Dedifferentiated amniotic fluid mesenchymal stem cell (primary cell): ENCODE measurements around the gene SIK3.
"Not testable (repeated sequence)": the region's sequence is repeated elsewhere in the genome, so short reads cannot be mapped to it uniquely, and the experiment has no call there.

Experiments used
- DNase-seq: peaks from one replicate; pipeline ENCODE4 v3.0.0-alpha.2; 2016; ENCODE audit errors: extremely low spot score

The SIK3 gene

DNA sequence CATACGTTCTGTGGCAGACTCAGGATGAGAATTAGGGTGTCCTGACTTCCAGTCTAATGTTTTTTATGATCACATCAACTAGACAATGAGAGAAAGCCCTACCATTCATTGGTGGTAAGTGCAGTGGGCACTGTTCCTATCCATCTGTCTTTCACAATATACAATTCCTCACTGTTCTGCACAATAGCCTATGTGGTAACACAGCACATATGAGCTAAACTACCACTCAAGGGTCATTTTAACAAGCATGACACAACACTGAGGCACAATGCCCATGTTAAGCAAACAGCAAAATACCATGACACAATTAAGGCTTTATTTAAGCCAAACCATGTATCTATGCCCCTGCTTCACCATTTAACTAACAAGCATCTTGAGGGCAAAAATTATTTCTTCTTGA, 52.3 kb downstream of the SIK3 start:
- DNase-seq = no peak

DNA sequence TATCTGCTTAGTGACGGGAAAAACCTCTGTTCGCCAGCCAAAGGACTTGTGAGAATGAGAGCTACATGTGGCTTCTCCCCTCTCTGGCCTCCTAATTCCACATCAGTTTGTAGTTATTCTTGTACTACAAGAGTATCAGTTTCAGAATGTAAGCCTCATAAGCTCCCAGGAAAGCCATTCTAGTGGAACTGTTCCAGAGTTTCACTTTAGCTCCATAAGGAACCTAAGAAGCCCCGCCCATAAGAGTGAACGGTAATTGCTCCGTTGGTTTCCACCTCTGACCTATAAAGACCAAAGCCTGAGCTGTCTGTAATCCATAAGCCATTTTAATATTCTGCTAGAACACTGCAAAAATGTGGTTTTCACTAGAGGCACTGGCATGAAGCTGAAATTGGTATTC, 53.0 kb downstream of the SIK3 start:
- DNase-seq = peak; percentile 55

DNA sequence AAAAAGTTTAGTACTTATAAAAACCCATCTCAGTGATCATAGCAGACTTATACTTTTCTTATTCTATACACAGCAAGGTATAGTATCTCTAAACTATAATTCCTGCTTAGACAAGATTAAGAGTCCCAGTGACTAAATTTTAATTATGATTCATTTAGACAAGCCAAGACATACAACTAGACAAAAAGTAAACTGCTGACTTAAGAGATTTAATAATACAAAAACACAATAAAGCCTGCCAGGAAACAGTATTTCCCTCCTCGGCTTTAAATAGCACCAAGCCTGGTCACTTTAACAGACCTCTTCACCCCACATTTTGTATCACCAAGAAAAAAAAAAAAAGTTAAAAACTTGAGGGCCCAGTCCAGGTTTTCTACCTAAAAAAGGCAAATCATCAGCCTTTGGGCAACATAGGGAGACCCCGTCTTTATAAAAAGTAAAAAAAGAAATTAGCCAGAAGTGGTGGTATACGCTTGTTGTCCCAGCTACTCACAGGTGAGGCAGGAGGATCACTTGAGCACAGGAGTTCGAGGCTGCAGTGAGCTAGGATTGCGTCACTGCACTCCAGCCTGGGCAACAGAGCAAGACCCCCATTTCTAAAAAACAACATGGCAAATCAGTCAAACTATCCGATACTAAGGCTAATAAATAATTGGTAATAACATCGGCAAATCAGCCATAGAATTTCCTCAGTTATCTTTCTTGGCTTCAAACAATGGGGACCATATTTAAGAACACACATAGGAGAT, 53.8 kb downstream of the SIK3 start:
- DNase-seq = no peak

DNA sequence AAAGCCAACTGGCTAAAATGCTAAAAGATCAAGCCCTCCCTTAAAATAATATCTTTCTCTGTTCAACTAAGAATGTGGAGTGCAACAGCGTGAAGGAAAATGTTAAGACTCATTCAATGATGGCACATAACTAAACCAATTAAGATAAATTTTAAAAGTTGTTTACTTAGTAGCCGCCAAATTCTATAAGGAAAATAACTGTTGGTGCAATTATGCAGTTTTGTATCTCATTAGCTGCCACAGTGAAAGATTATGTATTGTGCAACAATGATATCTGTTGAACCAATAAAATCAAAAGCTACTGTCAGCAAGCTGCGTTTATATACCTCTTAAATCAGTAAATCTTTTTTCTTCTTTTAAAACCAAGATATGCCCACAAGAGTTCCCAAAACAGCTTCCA, 55.5 kb downstream of the SIK3 start:
- DNase-seq = no peak

DNA sequence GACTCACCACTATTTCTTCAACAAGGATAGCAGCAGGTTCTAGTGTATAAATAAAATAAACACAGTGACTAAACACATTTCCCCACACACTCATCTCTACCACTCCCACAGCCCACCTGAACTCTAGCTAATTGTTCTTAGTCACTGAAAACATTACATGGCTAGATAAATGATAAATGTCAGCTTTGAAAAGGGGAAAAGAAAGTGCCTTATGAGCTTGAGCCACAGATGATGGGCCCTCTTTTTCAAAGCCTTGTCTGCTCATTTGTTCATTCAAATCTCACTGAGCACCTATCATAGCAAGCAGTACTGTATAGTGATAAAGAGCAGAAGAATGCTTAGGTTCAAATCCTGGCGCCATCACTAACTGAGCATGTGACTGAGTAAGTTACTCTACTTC, 58.3 kb downstream of the SIK3 start:
- DNase-seq = no peak

DNA sequence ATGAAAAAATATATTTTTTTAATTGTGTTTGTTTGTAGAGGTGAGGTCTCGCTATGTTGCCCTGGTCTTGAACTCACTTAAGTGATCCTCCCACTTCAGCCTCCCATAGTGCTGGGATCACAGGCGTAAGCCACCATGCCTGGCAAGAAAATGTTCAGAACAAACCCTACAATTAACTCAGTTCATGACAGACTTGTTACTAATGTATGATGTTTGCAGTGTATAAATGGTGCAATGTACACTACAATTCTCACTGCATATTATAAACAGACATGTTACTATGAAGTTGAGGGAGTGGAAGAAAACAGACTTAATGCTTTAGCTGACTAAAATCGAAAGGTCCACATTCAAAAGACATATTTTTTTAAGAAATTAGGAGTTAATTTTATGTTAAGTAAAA, 59.0 kb downstream of the SIK3 start:
- DNase-seq = no peak

DNA sequence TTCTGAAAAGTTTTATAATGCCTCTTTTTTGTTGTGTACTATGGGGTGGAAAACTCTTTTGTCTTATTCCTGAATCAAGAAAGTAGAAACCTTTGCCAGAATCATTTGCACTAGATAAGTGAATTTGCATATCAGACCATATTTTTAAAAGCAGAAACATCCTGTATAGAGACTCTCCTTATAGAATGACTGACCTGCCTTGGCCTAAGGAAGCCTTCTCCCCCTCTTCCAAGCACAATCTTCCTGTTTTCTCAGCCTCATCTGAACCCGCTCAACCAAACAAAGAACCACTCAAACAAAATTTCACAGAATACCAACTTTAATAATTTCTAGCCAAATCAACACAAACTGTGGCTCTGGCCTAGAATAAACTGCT, 60.3 kb downstream of the SIK3 start:
- no peak for DNase-seq

DNA sequence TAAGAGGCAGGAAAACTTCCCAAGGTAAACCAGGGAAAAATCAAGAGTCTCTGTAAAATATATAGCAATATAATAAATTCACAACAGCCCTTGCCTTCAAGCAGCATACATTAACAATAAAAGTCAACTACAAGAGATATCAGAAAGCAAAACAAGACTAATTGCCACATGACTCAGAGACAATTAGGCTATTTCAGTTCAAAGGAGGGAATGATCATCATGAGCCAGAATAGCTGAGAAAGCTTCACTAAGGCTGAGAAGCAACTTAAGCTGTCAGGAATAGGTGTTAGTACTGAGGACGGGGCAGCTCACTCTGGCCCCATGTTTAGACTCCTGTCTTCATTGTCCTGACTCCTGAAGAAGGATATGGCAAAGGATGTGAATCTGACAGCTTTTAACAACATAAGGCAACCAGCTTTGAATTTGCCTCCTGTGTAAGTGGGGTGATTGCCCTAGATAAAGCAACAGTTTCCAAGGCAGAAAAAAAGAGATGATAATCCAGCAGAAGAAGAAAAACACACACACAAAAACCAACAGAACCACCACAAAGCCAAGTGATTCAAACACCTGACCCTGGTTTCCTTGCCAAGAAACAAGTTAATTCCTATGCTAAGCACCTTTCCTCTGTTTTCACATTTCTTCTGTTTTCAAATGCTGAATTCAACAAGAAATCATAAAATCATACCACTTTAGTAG, 60.8 kb downstream of the SIK3 start:
- DNase-seq = no peak

DNA sequence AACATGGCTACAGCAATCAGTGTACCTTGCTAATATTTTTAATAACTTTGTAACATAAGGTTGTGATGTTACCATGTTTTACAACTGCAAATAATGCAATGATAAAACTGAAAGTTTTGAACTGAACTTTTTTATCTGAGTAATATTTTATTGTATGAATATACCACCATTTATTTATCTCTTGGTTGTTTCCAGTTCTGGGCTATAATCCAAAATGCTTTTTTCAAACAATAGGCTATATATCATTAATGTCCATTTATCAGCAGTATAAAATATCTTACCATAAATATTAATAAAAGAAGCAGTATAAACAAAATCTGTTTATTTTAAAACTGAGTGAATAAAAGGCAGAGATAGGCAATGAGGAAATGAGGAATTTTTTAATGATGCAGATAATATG, 63.3 kb downstream of the SIK3 start:
- no peak for DNase-seq

DNA sequence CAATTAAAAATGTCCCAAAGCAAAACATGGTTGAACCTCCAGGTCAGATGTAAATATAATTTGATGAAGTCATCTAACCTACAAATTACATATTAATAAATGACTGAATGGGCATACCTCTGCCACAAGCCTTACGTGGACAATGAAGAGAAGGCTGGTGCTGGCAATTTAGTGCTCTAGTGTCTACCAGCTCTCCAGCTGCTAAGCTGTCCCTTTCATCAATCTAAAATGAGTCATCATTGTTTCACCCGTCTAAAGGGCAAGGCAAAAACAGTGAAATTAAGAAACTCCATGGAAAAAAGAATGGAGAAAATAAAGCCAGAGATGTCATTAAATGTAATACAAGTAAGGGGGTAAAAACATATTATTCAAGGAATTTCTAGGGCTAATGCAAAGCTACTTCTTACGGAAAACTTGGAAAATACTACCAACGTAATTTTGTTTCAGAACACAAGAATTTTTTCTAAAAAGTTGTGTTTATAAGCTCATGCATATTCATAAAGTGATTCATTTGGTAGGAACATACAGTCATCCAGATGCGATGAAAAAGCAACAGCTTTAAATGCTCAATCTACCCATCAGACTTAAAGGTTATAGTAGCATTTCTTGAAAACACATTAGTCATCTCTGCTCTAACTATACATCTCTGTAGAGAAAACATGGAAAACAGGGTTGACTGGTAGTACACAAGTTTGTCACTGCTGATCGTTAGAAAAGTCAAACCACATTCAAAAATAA, 71.5 kb downstream of the SIK3 start:
- DNase-seq = peak; percentile 51

DNA sequence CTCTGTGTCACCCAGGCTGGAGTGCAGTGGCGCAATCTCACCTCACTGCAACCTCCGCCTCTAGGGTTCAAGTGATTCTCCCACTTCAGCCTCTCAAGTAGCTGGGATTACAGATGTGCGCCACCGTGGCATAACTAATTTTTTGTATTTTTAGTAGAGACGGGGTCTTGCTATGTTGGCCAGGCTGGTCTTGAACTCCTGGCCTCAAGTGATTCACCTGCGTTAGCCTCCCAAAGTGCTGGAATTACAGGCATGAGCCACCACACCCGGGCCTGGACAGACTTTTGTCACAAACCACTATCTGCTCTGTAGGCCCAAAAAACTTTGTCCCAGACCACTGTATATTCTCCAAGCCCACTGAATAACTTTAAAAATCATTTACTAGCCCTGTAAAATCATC, 74.5 kb downstream of the SIK3 start:
- DNase-seq = not testable (repeated sequence)

DNA sequence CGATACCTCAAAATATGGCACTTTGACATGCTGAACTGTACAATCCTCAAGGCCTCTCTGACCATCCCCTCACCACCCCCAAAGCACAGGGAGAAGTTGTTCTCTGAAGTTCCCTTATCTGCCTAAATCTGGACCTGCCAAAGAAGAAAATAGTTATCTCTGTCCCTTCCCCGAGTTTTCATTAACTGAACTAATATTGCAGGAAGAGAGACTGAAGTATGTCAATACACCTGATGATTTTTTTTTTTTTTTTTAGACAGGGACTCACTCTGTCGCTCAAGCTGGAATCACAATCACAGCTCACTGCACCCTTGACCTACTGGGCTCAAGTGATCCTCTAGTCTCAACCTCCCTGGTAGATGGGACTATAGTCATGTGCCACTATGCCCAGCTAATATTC, 75.0 kb downstream of the SIK3 start:
- DNase-seq = no peak

DNA sequence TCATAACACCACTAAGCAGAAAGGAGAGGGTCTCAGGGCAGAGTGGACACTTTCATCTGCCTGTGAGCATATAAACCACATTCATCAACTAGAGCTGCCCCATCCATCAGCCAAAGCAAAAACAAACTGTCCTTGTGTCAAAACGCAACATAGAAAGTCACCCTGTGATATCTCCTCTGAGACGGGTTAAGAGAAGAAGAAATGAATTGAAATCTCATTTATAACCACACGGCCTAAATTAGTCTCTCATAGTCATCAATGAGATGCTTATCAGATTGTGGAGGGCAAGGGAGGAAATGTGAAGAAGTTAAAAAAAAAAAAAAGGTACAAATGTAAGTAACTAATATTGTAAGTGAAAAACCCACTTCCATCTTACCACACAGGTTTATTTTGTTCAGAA, 75.7 kb downstream of the SIK3 start:
- DNase-seq = no peak

DNA sequence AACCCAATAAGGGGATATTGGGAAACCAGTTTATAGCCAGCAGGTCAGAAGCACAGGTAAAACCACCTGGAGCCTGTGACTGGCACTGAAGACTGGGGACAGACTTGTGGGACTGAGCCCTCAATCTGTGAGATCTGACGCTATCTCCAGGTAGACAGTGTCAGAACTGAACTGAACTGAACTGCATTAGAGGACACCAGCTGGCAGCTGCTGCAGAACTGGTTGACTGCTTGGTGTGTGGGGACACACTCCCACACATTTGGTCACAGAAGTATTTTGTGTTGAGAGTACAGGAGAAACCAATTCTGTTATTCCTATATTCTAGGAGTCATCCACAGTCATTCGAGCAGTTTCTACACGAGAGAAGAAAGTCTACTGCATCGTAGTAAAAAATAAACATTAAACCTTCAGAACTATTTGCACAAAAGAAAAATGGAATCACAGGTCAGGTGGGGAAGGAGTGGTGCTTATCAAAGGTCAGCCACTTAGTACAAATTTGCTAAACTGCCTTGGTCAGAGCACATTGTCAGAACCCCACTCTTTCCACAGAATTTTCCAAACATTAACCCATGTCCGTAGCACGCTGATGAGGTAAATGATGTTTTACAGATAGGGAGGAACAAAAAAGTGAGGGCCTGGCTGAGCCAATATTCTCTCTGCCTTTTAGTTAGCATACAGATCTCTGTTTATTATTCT, 77.2 kb downstream of the SIK3 start:
- DNase-seq = no peak

DNA sequence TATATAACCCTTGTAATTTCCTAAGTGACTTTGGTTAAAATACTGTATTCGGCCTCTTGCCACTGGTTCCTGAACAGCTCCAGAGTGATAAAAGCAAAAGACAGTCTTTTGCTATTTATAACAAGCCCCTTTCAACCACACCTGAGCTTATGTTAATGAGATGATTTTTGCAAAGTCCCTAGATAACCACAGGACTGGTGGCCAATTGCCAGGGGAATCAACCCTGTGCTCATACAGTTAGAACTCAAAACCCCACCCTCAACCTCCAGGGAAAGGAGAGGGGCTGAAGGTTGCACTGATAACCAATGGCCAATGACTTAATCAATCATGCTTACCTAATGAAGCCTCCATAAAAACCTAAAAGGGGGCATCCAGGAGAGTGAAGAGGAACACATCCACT, 77.9 kb downstream of the SIK3 start:
- no peak for DNase-seq

DNA sequence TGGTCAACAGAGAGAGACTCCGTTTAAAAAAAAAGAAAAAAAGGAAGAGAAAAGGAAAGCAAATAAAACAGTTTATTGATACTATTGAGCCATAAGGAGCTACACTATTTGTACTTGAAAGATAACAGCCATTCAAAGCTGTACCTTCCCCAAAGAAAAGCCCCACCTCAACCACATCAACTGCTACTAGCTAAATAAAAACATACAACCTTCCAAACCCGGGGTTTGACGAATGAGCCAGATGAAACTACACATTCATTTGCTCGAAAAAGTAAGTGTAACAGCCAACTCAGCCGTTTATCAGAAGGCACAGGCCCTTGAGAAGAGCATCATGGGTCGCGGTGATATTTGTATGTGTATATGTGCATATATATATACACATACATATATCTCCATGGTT, 78.4 kb downstream of the SIK3 start:
- DNase-seq = no peak

DNA sequence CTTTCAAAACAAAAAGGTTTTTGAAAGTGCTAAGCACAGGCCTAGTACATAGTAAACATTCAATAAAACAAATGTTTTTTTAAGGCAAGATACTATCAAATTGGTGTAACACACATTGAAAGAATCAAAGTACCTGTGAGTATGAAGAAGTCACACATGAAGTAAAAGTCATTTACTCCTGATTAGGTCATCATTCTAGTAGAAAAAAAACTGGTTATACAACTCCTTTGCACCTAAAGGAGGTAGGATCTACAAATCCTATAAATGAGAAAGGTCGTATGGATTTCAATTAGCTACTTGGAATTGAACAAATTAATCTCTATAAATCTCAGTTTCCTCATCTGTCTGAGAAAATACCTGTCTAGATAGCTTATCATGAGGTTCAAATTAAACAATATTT, 80.8 kb downstream of the SIK3 start:
- DNase-seq = no peak

DNA sequence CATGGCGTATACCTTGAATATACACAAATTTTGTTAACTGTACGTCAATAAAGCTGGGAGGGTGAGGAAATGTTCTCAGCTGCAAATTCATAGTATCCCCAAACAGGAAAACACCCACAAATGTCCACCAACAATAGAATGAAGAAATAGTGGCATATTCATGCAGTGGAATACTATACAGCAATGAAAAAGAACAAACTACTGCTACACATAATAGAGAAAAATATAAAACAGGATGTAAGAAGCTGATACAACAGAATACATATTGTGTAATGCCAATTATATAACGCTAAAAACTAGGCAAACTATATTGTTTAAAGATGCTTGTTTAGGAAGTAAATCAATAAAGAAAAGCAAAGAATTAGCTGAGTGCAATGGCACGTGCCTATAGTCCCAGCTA, 81.5 kb downstream of the SIK3 start:
- DNase-seq = no peak

DNA sequence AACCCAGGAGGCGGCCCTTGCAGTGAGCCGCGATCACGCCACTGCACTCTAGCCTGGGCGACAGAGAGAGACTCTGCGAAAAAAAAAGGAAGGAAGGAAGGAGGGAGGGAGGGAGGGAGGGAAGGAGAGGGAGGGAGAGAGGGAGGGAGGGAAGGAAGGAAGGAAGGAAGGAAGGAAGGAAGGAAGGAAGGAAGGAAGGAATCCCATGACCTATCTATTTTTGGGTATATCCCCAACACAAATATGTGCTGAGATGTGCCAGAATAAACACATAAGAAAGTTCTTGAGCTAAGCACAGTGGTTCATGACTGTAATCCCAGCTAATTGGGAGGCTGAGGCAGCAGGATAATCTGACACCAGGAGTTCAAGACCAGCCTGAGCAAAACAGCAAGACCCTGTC, 82.0 kb downstream of the SIK3 start:
- DNase-seq = no peak

DNA sequence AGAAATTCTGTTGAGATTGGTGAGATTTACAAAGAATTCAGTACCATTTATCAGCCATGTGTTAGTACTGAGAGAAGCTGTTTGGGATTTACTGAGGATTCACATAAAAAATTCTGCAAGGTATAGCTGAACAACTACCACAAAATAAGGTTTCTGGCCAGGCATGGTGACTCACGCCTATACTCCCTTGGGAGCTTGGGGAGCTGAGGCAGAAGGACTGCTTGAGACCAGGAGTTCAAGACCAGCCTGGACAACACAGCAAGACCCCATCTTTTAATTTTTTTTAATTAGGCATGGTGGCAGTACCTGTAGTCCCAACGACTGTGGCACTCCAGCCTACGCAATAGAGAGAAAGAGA, 86.7 kb downstream of the SIK3 start:
- DNase-seq = no peak

DNA sequence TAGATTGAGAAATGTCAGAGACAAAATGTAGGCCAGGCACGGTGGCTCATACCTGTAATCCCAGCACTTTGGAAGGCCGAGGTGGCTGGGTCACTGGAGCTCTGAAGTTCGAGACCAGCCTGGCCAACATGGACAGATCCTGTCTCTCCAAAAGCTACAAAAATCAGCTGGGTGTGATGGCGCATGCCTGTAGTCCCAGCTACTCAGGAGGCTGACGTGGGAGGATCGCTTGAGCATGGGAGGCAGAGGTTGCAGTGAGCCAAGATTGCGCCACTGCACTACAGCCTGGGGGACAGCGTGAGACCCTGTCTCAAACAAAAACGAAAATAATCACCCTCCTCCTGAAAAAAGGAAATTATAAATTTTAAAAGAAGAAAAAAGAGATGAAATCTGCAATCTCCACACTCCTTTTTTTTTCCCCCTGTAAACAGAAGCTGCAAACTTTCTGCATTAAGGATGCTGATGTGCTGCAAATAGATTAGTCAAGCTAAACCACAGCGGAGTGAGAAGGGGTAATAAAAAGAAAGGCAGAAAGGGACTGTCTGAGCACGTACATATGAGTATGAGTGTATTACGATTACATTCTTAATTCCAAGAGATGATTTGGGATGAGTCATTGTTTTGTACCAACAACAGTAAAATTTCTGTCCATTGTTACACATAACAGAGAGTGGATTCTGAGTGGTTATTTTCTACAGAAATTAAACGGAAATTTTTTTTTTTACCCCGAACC, 87.3 kb downstream of the SIK3 start:
- DNase-seq = peak; percentile 87
